Astrocyte (in vitro differentiated cells and primary cell): ENCODE results near the gene ZNF385D.

Experiments used
- EZH2 ChIP-seq: IDR thresholded peaks from 2 replicates; pipeline ENCODE4 v1.6.1; 2012; ENCODE audit warnings: mild to moderate bottlenecking, low read length, inconsistent platforms; ENCODE audit not compliant: insufficient read depth
- TF ChIP-seq, protein P1 (sequence below): IDR thresholded peaks from 2 replicates; pipeline ENCODE4 v1.5.1; 2011; ENCODE audit warnings: low read depth, mild to moderate bottlenecking, inconsistent platforms, low read length, moderate library complexity; ENCODE audit not compliant: insufficient read depth

DNA sequence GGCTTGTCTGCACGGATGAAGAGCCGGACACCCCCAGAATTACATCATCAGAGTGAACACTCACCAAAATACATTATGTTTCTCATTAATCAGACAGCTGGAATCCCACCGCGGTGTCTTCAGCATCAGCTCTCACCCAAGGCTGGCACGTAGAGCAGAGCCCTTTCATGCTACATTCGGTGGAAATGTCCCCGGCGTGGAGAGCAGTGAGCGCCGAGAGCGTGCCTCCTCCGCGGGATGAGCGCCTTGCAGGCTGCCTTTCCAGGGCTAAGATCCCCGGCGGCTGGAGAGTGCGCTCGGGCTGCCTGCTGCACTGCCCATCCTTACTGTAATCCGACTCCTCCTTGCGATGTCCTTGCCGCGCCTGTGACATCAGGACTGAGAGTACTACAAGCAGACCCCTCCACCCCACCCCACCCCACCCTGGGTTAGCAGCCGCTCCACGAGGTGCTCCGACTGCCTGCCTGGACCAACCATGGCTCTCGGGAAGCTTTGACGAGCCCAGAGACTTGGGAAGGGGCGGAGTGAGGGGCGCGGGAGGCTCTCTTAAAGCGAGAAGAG is at the start of gene ZNF385D:
- TF ChIP-seq, protein P1, sequence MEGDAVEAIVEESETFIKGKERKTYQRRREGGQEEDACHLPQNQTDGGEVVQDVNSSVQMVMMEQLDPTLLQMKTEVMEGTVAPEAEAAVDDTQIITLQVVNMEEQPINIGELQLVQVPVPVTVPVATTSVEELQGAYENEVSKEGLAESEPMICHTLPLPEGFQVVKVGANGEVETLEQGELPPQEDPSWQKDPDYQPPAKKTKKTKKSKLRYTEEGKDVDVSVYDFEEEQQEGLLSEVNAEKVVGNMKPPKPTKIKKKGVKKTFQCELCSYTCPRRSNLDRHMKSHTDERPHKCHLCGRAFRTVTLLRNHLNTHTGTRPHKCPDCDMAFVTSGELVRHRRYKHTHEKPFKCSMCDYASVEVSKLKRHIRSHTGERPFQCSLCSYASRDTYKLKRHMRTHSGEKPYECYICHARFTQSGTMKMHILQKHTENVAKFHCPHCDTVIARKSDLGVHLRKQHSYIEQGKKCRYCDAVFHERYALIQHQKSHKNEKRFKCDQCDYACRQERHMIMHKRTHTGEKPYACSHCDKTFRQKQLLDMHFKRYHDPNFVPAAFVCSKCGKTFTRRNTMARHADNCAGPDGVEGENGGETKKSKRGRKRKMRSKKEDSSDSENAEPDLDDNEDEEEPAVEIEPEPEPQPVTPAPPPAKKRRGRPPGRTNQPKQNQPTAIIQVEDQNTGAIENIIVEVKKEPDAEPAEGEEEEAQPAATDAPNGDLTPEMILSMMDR = no peak
- no peak for TF ChIP-seq EZH2
